ENCODE measurements around the gene PSTK.
A peak's percentile ranks its signal among the peaks of the same experiment; 100 is the strongest.

The PSTK gene

DNA sequence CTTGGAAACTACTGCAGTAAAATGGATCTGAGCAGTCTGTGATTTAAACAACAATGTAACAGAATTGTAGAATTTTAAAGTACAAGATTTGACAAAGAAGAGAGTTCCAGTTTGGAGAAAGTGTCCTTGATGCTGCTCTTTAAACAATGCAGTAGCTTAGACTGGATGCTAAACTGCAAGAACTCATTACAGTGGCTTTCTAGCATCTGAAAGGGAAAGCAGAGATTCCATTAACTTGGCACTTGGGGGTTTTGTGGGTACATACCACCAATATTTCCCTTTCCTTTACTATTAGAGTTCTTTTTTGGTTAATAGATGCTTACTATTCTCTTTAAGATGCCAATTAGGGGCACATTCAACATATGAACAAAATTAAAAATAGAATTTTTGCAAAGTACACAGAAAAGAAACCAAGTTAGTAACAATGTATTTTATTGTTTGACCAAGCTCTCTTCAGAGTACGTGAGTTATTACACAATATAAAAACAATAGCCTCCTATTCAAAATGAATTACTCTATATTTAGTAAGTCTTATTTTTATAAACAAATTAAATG, 11.9 kb downstream of the PSTK start:
- no peak for DNase-seq (ENCODE audit: low spot score)

DNA sequence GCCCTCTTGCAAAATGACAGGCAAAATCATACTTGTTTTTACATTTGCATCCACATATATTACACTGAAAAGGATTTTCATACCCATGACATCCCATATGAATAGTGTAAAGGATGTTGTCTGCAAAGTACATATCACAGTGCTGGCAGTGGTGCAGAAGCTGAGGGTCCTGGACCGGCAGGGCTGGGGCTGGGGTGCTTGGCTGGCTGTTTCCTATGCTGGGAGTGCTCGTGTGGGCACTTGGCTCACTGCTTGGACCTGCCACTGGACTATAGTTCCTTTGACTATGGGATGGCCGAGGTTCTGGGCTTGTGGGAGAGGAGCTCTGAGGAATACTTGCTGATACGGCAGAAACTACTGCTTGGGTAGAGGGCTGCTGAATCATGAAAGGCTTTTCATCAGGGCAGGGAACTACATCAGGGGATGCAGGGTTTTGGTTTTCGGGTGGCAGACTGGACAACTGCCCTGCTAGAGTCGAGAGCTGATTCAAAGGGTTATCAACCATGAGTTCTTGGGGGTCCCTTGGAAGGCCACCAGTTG, 13.7 kb downstream of the PSTK start:
- no peak for DNase-seq (ENCODE audit: low spot score)

DNA sequence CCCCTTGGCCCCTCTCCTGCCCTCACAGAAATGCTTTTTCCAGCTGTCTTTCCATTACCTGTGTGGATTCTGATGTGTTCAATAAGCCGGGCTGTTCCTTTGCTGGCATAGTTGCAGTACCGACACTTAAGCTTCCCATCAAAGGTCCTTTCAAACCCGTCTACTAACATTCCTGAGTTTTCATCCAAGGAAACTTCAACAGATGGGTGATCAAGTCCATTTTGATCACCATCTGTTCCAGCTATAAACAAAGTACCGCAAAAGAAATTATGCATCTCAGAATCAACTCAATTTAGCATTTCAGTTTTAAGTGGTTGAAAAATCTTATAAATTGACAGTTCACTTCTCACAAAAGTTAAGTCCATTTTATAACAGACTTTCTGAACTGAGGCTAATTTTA, 15.7 kb downstream of the PSTK start:
- DNase-seq (ENCODE audit: low spot score): no peak

DNA sequence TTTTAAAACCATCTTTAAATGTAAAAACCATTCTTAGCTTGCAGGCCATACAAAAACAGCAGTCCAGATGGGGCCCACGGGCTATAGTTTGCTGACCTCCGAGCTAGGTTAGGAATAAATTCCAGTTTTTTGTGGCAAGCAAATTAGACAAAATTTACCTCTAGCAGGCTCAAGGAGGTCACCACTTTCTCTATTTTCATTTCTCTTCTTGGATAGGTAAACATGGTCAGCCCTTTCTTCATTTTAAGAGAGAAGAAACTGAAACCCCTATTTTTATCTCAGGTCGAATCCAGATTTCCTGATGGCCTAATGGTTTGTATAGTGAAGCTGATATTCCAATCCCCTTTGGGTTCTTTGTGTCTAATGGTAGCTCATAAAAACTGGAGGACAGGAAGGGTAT, 17.7 kb downstream of the PSTK start:
- DNase-seq (ENCODE audit: low spot score): no peak

DNA sequence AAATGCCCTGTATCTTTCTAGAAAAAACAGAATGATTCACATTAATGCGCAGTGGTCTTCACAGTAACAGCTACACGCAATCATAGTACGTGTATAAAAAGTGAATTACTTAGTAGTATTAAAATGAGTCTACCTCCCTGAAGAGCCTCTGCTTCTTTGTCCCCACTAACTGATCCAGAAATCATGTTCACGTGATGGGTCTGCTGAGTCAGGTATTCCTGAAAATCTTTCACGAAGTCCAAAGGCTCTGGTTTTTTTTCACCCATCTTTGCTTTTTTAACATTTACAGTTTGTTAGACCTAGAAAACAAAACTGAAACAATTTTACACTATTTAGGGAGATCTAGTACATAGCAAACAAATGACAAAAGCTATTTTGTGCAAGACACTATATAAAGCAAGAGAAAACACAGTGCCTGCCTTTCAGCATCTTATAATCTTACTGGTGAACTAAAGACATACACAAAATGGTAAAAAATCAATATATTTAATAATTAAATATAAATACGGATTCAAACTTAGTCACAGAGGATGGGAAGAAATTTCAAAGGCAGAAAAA, 18.2 kb downstream of the PSTK start:
- no peak for DNase-seq (ENCODE audit: low spot score)

DNA sequence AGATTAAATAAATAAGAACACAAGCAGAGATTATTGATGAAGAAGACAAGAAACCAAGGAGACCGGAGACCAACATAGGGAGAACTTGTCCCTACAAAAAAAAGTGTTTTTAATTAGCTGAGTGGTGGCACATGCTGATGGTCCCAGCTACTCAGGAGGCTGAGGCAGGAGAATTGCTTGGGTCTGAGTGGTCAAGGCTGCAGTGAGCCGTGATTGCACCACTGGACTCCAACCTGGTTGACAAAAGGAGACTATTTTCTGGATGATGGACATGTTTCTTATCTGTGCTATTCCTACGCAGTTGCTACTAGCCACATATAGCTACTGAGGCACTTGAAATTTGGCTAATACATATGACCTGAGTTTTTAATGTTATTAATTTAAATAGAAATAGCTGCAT, 18.7 kb downstream of the PSTK start:
- DNase-seq (ENCODE audit: low spot score): no peak

DNA sequence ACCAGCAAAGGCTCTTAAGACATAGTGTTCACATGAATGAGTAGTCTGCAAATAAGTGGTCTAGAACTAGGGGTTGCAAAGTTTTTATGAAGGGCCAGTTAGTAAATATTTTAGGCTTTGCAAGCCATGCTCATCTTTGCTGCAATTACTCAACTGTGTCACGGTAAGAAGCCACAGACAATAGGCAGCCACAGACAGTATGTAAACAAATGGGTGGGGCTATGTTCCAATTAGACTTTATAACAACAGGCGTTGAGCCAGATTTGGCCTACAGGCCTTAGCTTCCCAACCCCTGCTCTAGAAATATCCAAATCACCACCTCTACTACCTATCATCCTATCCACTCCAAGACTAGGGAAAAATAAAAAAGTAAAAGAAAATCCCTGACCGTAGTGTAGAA, 19.1 kb downstream of the PSTK start:
- peak; percentile 37 for DNase-seq (ENCODE audit: low spot score)

DNA sequence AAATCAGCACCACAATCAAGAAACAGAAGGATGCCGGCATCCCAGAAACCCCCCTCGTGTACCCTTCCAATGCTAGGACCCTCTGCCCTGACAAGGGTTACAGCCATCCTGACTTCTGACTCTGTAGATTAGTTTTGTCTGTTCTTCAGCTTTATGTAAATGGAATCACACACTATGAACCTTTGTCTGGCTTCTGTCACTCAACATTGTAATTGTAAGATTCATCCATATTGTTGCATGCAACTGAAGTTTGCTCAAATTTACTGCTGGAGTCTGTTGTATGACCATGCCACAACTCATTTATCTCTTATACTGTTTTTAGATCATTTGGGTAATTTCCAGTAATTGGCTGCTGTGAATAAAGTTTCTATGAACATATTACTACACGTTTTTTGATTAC, 20.0 kb downstream of the PSTK start:
- DNase-seq (ENCODE audit: low spot score): no peak

DNA sequence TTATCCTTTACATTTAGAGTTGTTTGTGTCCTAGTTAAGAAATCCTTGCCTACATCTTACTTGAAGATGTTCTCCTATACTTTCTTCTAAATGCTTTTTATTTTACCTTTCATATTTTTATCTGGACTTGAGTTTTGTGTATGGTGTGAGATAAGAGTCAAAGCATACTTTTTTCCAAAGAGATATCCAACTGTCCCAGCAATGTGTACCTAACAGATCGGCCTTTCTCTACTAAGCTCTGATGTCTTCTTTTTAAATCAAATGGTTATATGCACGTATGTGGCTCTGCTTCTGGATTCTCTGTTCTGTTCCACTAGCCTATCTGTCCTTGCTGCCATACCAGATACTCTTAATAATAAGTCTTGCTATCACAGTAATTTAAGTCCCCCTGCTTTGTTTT, 21.2 kb downstream of the PSTK start:
- DNase-seq (ENCODE audit: low spot score): no peak

DNA sequence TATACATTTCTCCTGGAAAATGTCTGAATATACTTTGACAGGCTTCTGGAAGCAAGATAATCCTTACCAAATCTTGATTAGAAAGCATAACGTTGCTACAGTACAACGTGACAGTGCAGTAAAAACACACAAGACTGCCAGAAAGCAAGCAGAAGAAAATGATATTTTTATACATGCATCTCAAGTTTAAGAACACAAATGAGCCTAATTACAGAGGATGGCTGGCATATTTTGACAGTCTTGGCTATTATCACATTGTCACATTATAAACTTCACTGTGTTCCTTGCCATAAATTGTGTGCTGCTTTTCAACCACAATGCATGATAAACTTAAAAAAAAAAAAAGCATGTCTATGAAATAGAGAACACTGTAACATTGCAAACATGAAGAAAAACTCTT, 24.1 kb downstream of the PSTK start:
- DNase-seq (ENCODE audit: low spot score): no peak

DNA sequence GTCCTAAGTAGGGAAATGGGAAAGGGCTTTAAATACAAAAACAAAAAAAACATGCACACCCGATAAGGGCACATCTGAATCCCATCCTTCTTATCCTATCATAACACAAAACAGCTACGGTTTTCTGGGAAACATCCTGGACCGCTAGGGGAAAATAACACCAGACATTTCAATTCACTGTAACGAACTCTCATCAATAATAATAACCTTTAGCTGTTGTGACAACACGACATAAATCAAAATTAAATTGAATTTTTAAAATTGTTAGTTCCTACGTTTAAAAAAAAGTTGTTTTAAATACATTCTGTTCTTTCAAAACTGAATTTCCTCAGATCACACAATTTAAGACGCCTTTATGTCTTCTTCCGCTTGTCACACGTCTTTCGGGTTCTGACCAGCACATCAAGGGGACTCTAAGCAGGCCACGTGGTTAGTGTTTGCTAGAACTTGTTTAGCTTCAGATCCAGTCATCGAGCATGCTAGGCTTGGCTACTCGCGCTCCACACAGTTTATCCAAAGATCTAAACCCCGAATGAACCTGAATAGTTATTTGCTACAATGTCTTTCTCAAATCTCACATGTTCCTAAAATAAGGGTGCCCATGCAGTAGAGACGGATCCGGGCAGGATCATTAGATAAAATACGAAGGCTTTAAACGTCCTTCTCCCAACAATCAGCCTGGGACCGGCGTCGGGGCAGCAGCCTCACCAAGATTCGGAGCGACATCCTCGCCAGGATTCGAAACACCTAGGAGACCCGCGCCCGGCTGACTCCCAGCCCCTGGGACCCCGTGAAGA, 27.6 kb downstream of the PSTK start:
- peak; percentile 70 for DNase-seq (ENCODE audit: low spot score)

DNA sequence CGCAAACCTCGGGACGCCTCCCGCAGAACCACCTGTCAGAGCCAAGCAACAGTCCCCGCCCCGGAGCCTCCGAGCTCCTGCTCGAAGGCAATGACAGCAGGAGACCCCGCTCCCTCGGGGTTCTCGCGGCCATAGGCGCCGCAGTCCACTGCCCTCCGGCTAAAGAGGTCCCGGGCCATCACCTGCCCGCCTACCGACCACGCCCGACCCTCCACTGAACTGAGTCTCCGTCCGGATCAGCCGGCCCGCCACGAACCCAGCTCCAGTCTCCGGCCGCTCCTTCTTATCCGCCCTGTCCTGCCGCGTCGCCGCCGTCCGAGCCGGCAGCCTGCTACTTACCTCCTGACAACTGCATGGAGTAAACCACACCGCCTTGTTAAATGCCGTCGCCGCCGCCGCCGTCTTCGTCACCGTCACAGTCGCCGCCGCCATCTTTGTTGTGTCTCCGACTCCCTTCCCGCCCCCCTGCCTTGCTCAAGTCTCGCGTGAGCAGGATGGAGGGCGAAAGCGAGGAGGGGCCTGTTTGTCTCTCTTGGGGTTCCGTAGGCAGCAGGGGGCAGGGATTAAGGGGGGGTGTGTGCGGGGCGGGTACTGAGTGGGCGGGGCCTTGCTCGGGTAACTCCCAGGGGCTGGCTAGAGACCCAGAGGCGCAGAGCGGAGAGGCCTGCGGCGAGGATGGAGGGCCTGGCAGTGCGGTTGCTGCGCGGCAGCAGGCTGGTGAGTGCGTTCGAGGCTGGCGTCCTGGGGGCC, 28.3 kb downstream of the PSTK start, which contains the start of the genes ACADSB and IKZF5:
Gene ACADSB (plus strand): TSS at position 652 of the 750 bp plus-strand sequence. CDS start 24 bp downstream, at position 676.
Gene IKZF5 (minus strand): TSS at position 441 of the 750 bp plus-strand sequence. CDS start 10,170 bp downstream, outside the sequence.
- peak; percentile 95 for DNase-seq (ENCODE audit: low spot score)

DNA sequence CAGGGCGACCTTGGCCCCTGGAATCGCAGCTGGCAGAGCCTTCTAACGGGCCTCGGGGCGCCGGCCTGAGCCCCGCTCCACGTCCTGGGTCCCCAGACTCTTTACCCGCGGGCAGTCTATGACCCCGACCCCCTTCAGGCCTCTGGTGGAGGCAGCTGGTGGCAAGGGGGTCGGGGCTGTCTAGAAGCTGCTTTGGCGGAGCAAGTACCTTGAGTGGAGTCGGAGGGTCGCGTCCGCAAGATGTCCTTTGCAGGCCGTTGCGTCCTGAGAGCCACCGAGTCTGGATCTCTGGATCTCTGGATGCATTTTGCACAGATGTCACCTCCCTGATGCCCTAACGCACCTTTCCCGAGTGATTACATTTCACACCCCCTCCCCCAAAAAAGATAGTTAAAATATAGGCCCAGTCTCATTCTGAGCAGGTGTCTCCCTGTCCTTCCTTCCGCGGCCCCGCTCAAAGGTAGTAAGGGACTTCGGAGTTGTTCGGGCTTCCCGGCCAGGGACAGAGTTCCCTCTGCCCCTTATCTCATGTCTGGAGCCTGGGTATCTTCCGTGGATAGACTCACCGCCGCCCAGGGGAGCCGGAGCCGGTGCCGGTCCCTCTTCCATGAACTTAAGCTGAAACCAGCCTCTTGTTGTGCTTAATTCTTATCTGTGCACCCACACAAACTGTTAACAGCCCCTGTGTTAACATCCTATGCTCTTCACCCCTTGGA, 29.1 kb downstream of the PSTK start:
- DNase-seq (ENCODE audit: low spot score): peak; percentile 22

DNA sequence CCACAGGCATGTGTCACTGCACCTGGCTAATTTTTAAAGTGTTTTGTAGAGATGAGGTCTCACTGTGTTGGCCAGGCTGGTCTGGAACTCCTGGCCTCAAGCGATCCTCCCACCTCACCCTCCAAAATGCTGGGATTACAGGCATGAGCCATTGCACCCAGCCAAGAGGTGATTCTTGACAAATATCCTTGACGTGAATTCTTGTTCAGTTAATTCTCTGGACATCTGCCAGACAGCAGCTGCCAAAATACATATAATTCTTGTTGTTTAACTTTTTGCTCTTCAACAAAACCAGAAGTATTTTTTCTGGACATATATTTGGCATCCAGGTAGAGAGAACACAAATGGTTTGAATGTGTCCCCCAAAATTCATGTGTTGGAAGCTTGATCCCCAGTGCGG, 31.8 kb downstream of the PSTK start:
- no peak for DNase-seq (ENCODE audit: low spot score)

DNA sequence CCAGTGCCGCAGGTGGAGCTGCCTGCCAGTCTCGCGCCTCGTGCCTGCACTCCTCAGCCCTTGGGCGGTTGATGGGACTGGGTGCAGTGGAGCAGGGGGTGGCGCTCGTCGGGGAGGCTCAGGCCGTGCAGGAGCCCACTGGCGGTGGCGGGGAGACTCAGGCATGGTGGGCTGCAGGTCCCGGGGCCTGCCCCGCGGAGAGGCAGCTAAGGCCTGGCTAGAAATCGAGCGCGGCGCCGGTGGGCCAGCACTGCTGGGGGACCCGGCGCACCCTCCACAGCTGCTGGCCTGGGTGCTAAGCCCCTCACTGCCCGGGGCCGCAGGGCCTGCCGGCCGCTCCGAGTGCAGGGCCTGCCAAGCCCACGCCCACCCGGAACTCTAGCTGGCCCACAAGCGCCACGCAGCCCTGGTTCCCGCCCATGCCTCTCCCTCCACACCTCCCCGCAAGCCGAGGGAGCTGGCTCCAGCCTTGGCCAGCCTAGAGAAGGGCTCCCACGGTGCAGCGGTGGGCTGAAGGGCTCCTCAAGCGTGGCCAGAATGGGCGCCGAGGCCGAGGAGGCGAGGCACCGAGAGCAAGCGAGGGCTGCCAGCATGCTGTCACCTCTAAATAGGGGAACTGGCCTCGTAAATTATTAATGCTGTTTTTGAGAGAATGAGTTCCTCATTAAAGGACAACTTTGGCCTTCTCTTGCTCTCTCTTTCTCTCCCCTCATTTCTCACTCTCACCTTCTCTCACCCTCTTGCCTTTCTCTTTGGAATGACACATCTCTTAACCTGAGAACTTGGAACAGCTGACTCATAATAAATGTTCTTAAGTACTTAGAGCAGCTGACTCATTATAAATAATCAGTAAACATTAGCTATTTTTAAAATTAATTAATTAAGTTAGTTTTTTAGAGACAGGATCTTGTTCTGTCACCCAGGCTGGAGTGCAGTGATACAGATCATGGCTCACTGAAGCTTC, 33.5 kb downstream of the PSTK start:
- no peak for DNase-seq (ENCODE audit: low spot score)

DNA sequence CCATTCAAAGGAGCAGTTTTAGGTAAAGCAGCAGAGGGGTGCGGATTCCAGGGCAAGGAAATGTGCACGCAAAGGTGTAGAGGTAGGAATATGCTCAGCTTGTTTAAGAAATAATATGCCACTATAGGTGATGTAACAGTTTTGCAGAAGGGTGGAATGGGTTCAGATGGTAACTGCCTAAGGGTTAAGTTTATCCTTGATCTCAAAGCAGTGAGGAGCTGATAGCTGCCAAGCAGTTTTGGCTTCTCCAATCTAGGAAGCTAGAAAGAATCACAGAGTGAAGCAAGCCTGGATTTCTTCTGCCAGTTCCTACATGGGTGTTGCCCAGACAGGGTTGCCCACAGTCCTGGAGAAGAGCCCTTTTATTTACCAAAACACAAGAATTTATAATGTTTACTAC, 34.6 kb downstream of the PSTK start:
- no peak for DNase-seq (ENCODE audit: low spot score)

DNA sequence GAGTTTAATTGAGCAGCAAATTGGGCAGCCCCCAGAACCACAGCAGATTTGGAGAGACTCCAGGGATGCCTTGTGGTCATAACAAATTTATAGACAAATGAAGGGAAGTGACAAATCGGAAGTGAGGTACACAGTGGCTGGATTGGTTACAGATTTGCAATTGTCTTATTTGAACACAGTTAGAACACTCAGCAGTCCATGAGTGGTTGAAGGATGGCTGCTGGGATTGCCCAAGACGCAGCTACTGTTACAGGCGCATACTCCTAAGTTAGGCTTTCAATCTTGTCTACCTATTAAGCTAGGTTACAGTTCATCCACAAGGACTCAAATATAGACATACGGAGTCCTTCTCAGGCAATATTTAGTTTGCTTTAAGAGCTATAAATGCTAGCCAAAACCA, 36.0 kb downstream of the PSTK start:
- DNase-seq (ENCODE audit: low spot score): no peak

DNA sequence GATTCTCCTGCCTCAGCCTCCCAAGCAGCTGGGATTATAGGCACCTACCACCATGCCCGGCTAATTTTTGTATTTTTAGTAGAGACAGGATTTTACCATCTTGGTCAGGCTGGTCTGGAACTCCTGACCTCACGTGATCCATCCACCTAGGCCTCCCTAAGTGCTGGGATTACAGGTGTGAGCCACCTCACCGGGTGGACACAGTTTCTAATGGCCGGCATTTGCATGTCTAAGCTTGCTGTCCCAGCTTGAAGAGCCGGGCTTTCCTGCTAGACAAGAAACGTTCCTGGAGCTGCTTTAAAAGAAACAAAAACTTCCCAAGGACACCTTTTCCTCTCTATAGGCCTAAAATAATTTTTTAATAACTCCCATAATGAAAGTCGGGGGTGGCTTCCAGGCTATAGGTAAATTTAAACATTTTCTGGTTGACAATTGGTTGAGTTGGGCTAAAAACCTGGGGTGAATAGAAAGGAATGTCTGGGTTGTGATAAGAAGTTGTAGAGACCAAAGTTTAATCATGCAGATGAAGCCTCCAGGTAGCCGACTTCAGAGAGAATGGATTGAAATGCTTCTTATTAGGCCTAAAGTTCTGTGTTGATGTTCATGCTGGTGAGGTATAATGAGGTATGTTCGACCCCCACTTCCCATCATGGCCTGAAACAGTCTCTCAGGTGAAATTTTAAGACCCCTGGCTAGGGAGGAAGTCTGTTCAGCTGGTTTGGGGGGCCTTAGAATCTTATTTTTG, 37.4 kb downstream of the PSTK start:
- DNase-seq (ENCODE audit: low spot score): no peak

DNA sequence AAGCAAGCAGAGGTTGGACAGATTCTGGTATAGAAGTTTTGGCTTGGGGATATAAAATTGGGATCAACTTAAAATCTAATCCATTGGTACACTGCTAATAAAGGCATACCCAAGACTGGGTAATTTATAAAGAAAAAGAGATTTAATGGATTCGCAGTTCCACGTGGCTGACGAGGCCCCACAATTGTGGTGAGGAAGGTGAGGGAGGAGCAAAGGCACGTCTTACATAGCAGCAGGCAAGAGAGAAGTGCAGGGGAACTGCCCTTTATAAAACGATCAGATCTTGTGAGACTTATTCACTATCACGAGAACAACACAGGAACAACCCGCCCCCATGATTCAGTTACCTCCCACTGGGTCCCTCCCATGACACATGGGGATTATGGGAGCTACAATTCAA, 38.3 kb downstream of the PSTK start:
- no peak for DNase-seq (ENCODE audit: low spot score)

DNA sequence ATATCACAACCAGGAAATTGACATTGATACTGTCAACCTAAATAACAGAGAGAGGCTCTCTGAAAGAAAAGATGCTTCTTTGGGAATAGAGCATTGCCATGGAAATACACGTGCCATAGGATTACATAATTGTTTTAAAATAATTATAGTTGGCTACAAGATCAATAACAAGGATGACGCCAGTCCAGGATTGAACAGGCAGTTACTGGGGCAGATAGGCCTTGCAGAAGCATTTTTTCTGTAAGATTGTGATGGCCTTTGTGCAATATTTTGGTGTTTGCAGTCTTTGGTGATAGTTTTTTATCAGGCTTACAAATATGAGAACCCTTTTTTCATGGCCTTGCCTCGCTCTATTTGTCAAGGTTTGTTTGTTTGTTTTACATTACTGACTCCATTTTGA, 39.1 kb downstream of the PSTK start:
- DNase-seq (ENCODE audit: low spot score): no peak
